Breast epithelium (tissue), 4 donors: ENCODE data around the gene PCSK4. TPM values are rescaled to one million over a fixed set of nuclear protein-coding genes. Genes with fewer than 3 reads are reported as not detected.

Source experiments
- DNase-seq, 2 donors: peaks; one replicate each; pipeline ENCODE4 v3.0.0-alpha.2; 2019; ENCODE audit warnings: low spot score in 2 of 2
- H3K27ac ChIP-seq, 2 donors: fragments of 200-600 bp; sonication (generic) in 1 of 2; one replicate each; pipeline ENCODE4 v1.5.1; 2016 to 2019; ENCODE audit warnings: mild to moderate bottlenecking in 1 of 2
- H3K27me3 ChIP-seq, 2 donors: fragments of 200-600 bp; sonication (generic) in 1 of 2; one replicate each; pipeline versions ENCODE4 v1.5.1 to v1.6.0; 2017 to 2019; ENCODE audit warnings: control low read depth in 1 of 2, mild to moderate bottlenecking in 1 of 2
- H3K36me3 ChIP-seq: fragments of 200-600 bp; one replicate; pipeline ENCODE4 v1.5.1; 2019
- H3K4me1 ChIP-seq, 2 donors: fragments of 200-600 bp; sonication (generic); one replicate each; pipeline ENCODE4 v1.5.1; 2016 to 2019; ENCODE audit warnings: control low read depth in 1 of 2
- H3K4me3 ChIP-seq, 3 donors: fragments of 200-600 bp; sonication (generic); 1 replicate in 2 of 3; 2 replicates in 1 of 3; pipeline ENCODE4 v1.5.1; 2016 to 2019; ENCODE audit warnings: mild to moderate bottlenecking in 3 of 3, moderate library complexity in 2 of 3
- H3K9me3 ChIP-seq, 2 donors: fragments of 200-600 bp; sonication (generic) in 1 of 2; one replicate each; pipeline ENCODE4 v1.5.1; 2016 to 2019; ENCODE audit warnings: control low read depth in 1 of 2
- CTCF ChIP-seq, 3 donors: fragments of 450-650 bp; IDR thresholded peaks; one replicate each; pipeline ENCODE4 v1.5.1; 2016 to 2017; ENCODE audit warnings: antibody characterized with exemption in 3 of 3, mild to moderate bottlenecking in 3 of 3, moderate library complexity in 3 of 3
- POLR2A ChIP-seq: fragments of 450-650 bp; IDR thresholded peaks from one replicate; pipeline ENCODE4 v1.6.1; 2016; ENCODE audit warnings: antibody characterized with exemption, mild to moderate bottlenecking, moderate library complexity
- POLR2AphosphoS5 ChIP-seq, 3 donors: sonication (generic); formaldehyde crosslinking; IDR thresholded peaks; one replicate each; pipeline ENCODE4 v1.6.1; 2017; ENCODE audit warnings: antibody characterized with exemption in 3 of 3
- intact Hi-C: fragments of 100-400 bp; cut with DNase I; formaldehyde crosslinking; loops from one replicate; pipeline ENCODE4 v1.15.1; 2023; ENCODE audit warnings: low total_unique reads
- total RNA-seq, 3 donors: library from RNA; depleted of rRNA; stranded (reverse); fragments of >200 nt; gene quantifications; one replicate each; pipeline ENCODE4 v1.1.0, GENCODE V29; 2016

Gene PCSK4
- total RNA-seq, 3 donors from 2014 or later: 2.2 to 10.0 (median 5.9) TPM

- peak within 1 kb of the TSS; percentile 95 to 97 for H3K27ac ChIP-seq
- peak; percentile 90 to 97 for DNase-seq
- H3K9me3 ChIP-seq: no peaks in the 10 kb centered on the region
- H3K27me3 ChIP-seq: no peaks in the 10 kb centered on the region
- H3K4me3 ChIP-seq: peak within 1 kb of the TSS; percentile 90 to 96 (median 94)
- H3K36me3 ChIP-seq: peaks cover 13% of the 10 kb centered on the region
- intact Hi-C loops: no loop called here
- TF ChIP-seq POLR2A (peak; percentile 86), CTCF (IDR thresholded peaks at IDR 0.05) (peak; percentile 88 to 98 (median 90)), POLR2AphosphoS5 (IDR thresholded peaks at IDR 0.05) (peak; percentile 98 to 99 (median 99))
- peaks cover 6 to 15% of the 10 kb centered on the region in 2 donors for H3K4me1 ChIP-seq
Observed at GRCh38 chr19:1438035-1438932, 51.9 kb downstream of the PCSK4 start, which contains the start of gene RPS15. TSS of gene RPS15 (plus strand) at chr19:1438396. CDS start at chr19:1438426, 30 bp downstream.

- TF ChIP-seq POLR2AphosphoS5 (IDR thresholded peaks at IDR 0.05) (no peak), POLR2A (no peak), CTCF (IDR thresholded peaks at IDR 0.05) (no peak)
- Histone ChIP-seq H3K4me3 (peak overlapping the region in 2 of 3 donors; percentile 90 to 94), H3K36me3 (peaks cover 17% of the 10 kb centered on the region), H3K9me3 (no peaks in the 10 kb centered on the region), H3K27ac (no peak overlapping the region), H3K27me3 (no peaks in the 10 kb centered on the region), H3K4me1 (peaks cover 6 to 15% of the 10 kb centered on the region in 2 donors)
- no peak for DNase-seq
- intact Hi-C loops: no loop called here
Observed at GRCh38 chr19:1437609-1438008, 52.5 kb downstream of the PCSK4 start.

- peak overlapping the region in 1 of 2 donors; percentile 35 for H3K27ac ChIP-seq
- no peaks in the 10 kb centered on the region for H3K9me3 ChIP-seq
- no peak for DNase-seq
- peaks cover 12% of the 10 kb centered on the region for H3K36me3 ChIP-seq
- H3K27me3 ChIP-seq: no peaks in the 10 kb centered on the region
- no peak overlapping the region for H3K4me3 ChIP-seq
- intact Hi-C loops: no loop called here
- no peak for TF ChIP-seq POLR2AphosphoS5 (IDR thresholded peaks at IDR 0.05)
- no peak for TF ChIP-seq POLR2A
- TF ChIP-seq CTCF (IDR thresholded peaks at IDR 0.05): no peak
- H3K4me1 ChIP-seq: peaks cover 6 to 15% of the 10 kb centered on the region in 2 donors
Observed at GRCh38 chr19:1435378-1435989, 54.7 kb downstream of the PCSK4 start.

- Histone ChIP-seq H3K4me1 (peaks cover 4 to 10% of the 10 kb centered on the region in 2 donors), H3K9me3 (no peaks in the 10 kb centered on the region), H3K27me3 (no peaks in the 10 kb centered on the region), H3K4me3 (no peak overlapping the region), H3K36me3 (peaks cover 11% of the 10 kb centered on the region), H3K27ac (peak overlapping the region; percentile 56 to 75)
- TF ChIP-seq POLR2A (no peak), CTCF (IDR thresholded peaks at IDR 0.05) (no peak), POLR2AphosphoS5 (IDR thresholded peaks at IDR 0.05) (no peak)
- intact Hi-C loops: no loop called here
- no peak for DNase-seq
Observed at GRCh38 chr19:1434577-1435060, 55.5 kb downstream of the PCSK4 start.

- Histone ChIP-seq H3K4me1 (peaks cover 0 to 4% of the 10 kb centered on the region in 2 donors), H3K27ac (peak overlapping the region; percentile 56 to 75), H3K4me3 (no peak overlapping the region), H3K9me3 (no peaks in the 10 kb centered on the region), H3K36me3 (peaks cover 11% of the 10 kb centered on the region), H3K27me3 (no peaks in the 10 kb centered on the region)
- no peak for DNase-seq
- no peak for TF ChIP-seq POLR2A
- no peak for TF ChIP-seq POLR2AphosphoS5 (IDR thresholded peaks at IDR 0.05)
- no peak for TF ChIP-seq CTCF (IDR thresholded peaks at IDR 0.05)
- intact Hi-C loops: no loop called here
Observed at GRCh38 chr19:1434040-1434366, 56.1 kb downstream of the PCSK4 start.
